ENCODE measurements around the gene MPHOSPH10.
"Not testable (repeated sequence)": the region's sequence is repeated elsewhere in the genome, so short reads cannot be mapped to it uniquely, and the experiment has no call there.

GRCh38 chr2:71183306-71184115 lies 53.1 kb downstream of the MPHOSPH10 start:
- TF ChIP-seq CTCF, EP300 (IDR thresholded peaks at IDR 0.05): not testable (repeated sequence)

Measured in esophagus muscularis mucosa (tissue), 3 donors.